ENCODE measurements around the gene HOXA5.

HOXA5 gene

GRCh38 chr7:27104341-27105058, 39.0 kb downstream of the HOXA5 start:
- DNase-seq: no peak

GRCh38 chr7:27103489-27104226, 39.8 kb downstream of the HOXA5 start:
- no peak for DNase-seq

GRCh38 chr7:27102581-27103442, 40.7 kb downstream of the HOXA5 start, which contains the start of gene HOXA2:
TSS of gene HOXA2 (minus strand) at chr7:27102683. CDS start at chr7:27102500, 183 bp downstream.
- no peak for DNase-seq

GRCh38 chr7:27101957-27102580, 41.4 kb downstream of the HOXA5 start:
- DNase-seq: no peak

DNA sequence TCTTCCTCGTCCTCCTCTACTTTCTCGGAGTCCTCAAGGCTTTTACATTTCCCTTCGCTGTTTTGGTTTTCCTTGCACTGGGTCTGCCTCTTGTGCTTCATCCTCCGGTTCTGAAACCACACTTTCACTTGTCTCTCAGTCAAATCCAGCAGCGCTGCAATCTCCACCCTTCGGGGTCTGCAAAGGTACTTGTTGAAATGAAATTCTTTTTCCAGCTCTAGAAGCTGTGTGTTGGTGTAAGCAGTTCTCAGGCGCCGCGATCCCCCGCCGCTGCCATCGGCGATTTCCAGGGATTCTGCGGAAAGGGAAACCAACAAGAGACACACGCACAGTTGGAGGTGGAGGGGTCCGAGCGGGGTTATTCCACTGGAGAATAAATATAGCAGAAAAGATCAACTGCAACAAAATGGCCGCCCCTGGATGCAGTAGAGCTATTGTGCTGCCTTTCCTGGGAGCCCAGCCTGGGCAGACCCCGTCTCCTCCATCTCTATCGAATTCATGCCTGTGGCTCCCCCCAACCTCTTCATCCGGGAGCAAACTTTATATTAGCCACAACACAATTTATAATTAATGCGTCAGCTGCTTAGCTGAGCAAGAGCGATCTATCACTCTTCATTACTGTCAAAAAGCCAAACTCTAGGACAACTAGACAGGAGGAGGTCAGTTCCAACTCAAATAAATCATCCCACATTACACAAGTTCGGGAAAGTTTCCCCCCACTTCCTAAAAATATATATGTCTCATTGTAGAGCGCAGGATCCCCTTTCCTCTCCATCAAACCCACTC, 42.1 kb downstream of the HOXA5 start:
- DNase-seq: no peak

DNA sequence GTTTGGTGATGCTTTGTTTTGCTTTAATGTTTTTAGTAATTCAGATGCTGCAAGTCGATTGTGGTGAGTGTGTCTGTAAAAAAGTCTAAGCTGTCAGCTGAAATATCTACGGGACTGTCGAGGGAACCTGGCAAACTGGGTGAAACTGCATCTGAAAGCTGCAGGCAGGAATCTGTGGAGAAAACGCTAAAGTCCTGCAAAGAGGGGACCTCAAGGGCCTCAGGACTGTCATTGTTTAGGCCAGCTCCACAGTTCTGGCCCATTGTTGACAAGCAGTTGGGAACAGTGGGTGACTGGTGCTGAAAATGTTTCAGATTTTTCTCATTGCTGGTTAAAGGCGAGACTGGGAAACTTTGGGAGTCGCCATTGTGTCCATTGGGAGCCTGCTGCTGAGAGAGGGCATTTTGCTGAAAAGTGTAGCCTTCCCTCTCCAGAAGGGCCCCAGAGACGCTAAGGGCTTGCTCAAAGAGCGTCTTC, 42.7 kb downstream of the HOXA5 start:
- DNase-seq: no peak

DNA sequence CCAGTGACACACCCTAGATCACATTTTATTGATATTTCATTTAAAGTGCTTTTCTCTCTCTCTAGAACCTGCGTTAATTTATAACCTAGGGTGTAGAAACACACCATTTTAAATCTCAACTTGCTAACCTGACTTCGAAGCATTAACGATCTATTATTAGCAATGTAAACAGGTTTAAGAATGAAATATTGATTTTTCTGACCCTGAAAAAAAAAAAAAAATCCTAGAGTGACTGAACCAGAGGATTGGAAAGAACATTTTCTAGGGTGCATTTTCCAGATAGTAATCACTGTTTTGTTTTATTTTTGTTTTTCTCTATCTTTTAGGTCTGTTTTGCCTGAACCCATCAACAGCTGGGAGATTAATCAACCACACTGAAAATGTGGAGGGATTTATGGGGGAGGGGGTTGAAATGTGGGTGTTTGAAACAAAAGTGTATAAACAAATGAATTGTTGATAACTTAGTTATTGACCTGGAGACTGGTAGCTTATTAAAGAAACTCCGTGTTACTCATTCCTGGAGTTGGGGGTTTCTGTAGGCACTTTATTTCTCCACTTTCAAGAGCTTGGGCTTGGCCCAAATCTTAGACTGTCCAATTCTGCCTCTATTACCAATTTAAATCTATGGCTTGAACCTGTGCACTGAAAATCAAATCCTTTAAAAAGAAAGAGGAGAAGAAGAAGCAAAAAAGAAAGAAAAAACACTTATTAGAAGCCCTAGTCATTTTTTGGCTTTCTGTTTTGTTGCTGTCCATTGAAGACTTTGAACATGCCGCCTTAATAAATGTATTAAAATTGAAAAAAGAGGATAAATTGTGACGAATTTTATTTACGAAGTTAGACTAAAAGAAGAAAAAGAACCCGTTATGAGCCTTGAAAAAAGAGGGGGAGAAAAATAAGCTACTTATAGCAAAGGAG, 43.8 kb downstream of the HOXA5 start:
- DNase-seq: no peak

GRCh38 chr7:27098578-27099451, 44.7 kb downstream of the HOXA5 start:
- DNase-seq: no peak

GRCh38 chr7:27097686-27098577, 45.5 kb downstream of the HOXA5 start:
- no peak for DNase-seq

DNA sequence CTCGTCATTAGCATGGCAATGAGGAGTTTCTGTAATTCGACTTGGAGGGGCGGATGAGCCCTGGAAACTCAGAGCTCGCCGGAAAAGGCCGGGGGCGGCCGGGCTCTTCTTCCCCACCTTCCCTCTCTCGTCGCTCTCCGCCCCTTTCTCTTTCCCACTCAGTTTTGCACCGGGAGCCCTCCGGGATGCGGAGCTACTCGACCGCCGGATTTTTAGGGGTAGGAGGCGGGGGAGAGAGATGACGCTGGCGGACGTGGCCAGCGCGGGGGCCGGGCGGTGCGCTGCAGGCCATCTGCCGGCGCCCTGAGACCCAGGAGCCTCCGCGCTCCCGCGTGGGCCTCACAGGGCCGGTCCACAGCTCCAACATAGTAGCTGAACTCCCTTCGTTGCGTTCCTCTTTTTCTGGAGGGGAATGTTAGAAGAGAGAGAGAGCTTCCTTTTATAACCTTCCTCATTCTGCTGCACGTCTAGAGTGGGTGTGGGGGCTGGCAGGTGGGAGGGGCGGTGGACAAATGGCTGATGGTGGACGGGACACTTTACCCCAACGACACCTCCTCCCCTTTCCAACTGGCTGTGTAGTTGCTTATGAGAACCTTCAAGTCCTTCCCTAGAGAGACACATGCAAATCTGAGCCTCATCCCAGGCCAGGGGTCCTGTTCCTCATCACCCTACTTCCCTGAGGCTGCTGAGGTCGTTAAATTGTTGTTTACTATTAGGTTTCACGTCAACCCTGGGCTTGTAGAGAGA, 46.5 kb downstream of the HOXA5 start:
- DNase-seq: no peak

- DNase-seq: no peak
Measured at GRCh38 chr7:27095897-27096767, 47.3 kb downstream of the HOXA5 start, which contains the start of gene HOXA1. TSS of gene HOXA1 (minus strand) at chr7:27096000. CDS start at chr7:27095912, 88 bp downstream.

DNA sequence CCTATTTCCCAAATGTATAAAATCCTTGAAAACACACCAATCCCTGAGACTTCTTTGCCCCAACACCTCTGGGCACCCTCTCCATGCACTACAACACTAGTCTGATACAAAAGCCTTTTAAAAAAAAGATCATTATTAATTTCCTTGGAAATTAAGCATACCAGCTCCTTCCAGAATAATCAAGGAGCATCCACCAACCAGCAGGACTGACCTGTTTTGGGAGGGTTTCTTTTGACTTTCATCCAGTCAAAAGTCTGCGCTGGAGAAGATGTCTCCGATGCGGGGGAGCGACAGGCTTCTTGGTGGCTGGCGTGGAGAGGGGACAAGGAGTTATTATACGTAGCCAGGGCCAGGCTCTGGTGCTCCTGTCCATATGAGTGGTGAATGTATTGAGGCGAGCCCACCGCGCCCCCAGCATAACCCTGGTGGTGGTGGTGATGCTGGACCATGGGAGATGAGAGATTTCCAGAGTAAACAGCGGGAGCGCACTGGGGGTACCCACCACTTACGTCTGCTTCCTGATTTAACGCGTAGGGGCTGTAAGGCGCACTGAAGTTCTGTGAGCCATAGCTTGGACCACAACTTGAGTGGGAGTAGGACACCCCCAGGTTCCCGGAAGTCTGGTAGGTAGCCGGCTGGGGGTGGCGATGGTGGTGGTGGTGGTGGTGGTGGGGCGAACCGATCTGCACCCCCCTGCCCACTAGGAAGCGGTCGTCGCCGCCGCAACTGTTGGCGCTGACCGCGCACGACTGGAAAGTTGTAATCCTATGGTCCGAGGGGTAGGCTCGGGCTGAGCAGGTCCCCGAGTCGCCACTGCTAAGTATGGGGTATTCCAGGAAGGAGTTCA, 48.2 kb downstream of the HOXA5 start:
- no peak for DNase-seq

GRCh38 chr7:27094304-27095049, 49.0 kb downstream of the HOXA5 start:
- DNase-seq: no peak

GRCh38 chr7:27093184-27093895, 50.1 kb downstream of the HOXA5 start:
- DNase-seq: no peak
